Uterus (tissue), 4 donors: ENCODE results near the gene SNX9. TPM values are rescaled to one million over a fixed set of nuclear protein-coding genes. Genes with fewer than 3 reads are reported as not detected.
A peak's percentile ranks its signal among the peaks of the same experiment; 100 is the strongest.

Experiments used
- DNase-seq, 2 donors: peaks; one replicate each; pipeline ENCODE4 v3.0.0-alpha.2; 2019 to 2020
- H3K27ac ChIP-seq, 2 donors: fragments of 200-600 bp; sonication (generic); 1 replicate in 1 of 2; 2 replicates in 1 of 2; pipeline ENCODE4 v1.5.1; 2016 to 2018
- H3K27me3 ChIP-seq, 2 donors: fragments of 200-600 bp; sonication (generic); one replicate each; pipeline ENCODE4 v1.5.1; 2018 to 2019; ENCODE audit warnings: control low read depth in 1 of 2
- H3K36me3 ChIP-seq, 2 donors: fragments of 200-600 bp; sonication (generic); one replicate each; pipeline ENCODE4 v1.5.1; 2019; ENCODE audit warnings: control low read depth in 1 of 2
- H3K4me1 ChIP-seq, 2 donors: fragments of 200-600 bp; sonication (generic); one replicate each; pipeline ENCODE4 v1.5.1; 2018 to 2019; ENCODE audit warnings: control low read depth in 1 of 2
- H3K4me3 ChIP-seq, 2 donors: fragments of 200-600 bp; sonication (generic); 1 replicate in 1 of 2; 2 replicates in 1 of 2; pipeline ENCODE4 v1.5.1; 2018 to 2019; ENCODE audit warnings: mild to moderate bottlenecking in 1 of 2
- H3K9me3 ChIP-seq, 2 donors: fragments of 200-600 bp; sonication (generic); one replicate each; pipeline ENCODE4 v1.5.1; 2019; ENCODE audit warnings: control low read depth in 1 of 2
- CTCF ChIP-seq, 4 experiments: fragments of 200-600 bp in 2 of 4; fragments of 450-650 bp in 2 of 4; sonication (generic) in 2 of 4; IDR thresholded peaks; one replicate each; pipeline ENCODE4 v1.5.1; 2016 to 2019; ENCODE audit warnings: antibody characterized with exemption in 4 of 4, mild to moderate bottlenecking in 2 of 4, moderate library complexity in 1 of 4
- POLR2A ChIP-seq, 2 donors: fragments of 450-650 bp; IDR thresholded peaks; one replicate each; pipeline ENCODE4 v1.6.1; 2016; ENCODE audit warnings: antibody characterized with exemption in 2 of 2, mild to moderate bottlenecking in 1 of 2, moderate library complexity in 1 of 2
- intact Hi-C: fragments of 100-400 bp; cut with DNase I; formaldehyde crosslinking; loops from one replicate; pipeline ENCODE4 v1.15.1; 2023; ENCODE audit warnings: low total_unique reads
- total RNA-seq, 4 donors: library from RNA; depleted of rRNA in 3 of 4; stranded (reverse); fragments of >200 nt in 3 of 4; gene quantifications; one replicate each; pipeline versions ENCODE4 v1.1.0 to v1.2.4, GENCODE V29; 2014 to 2023
- donor health status: DM: yes; HTN: yes; CAD: no.

Gene SNX9
- total RNA-seq, 4 donors from 2014 or later: 31.0 to 65.9 (median 50.5) TPM

- Histone ChIP-seq H3K9me3 (no peaks in the 10 kb centered on the region), H3K4me3 (no peak overlapping the region), H3K4me1 (no peaks in the 10 kb centered on the region), H3K36me3 (no peaks in the 10 kb centered on the region), H3K27ac (no peak overlapping the region), H3K27me3 (no peaks in the 10 kb centered on the region)
- intact Hi-C loops: no loop called here
- no peak for TF ChIP-seq POLR2A (IDR thresholded peaks at IDR 0.05)
- TF ChIP-seq CTCF (IDR thresholded peaks at IDR 0.05): no peak
- DNase-seq: no peak
Observed at GRCh38 chr6:157787080-157787479, 36.0 kb upstream of the SNX9 start.

- no peak for DNase-seq
- intact Hi-C loops: no loop called here
Observed at GRCh38 chr6:157788180-157788579, 34.9 kb upstream of the SNX9 start.

GRCh38 chr6:157789297-157789696 lies 33.7 kb upstream of the SNX9 start:
- Histone ChIP-seq H3K27ac (no peak overlapping the region), H3K27me3 (no peaks in the 10 kb centered on the region), H3K36me3 (no peaks in the 10 kb centered on the region), H3K4me3 (no peak overlapping the region), H3K9me3 (no peaks in the 10 kb centered on the region), H3K4me1 (no peaks in the 10 kb centered on the region)
- no peak for DNase-seq
- no peak for TF ChIP-seq POLR2A (IDR thresholded peaks at IDR 0.05)
- TF ChIP-seq CTCF (IDR thresholded peaks at IDR 0.05): no peak
- intact Hi-C loops: no loop called here

More at GRCh38 chr6:157788180-157788579, 34.9 kb upstream of the SNX9 start:
- H3K27me3 ChIP-seq: no peaks in the 10 kb centered on the region
- no peaks in the 10 kb centered on the region for H3K9me3 ChIP-seq
- no peak overlapping the region for H3K4me3 ChIP-seq
- H3K4me1 ChIP-seq: no peaks in the 10 kb centered on the region
- TF ChIP-seq CTCF (IDR thresholded peaks at IDR 0.05) (no peak), POLR2A (IDR thresholded peaks at IDR 0.05) (no peak)
- H3K27ac ChIP-seq: no peak overlapping the region
- no peaks in the 10 kb centered on the region for H3K36me3 ChIP-seq

- Histone ChIP-seq H3K4me3 (no peak overlapping the region), H3K27ac (no peak overlapping the region), H3K27me3 (no peaks in the 10 kb centered on the region), H3K9me3 (no peaks in the 10 kb centered on the region), H3K36me3 (no peaks in the 10 kb centered on the region), H3K4me1 (no peaks in the 10 kb centered on the region)
- TF ChIP-seq CTCF (IDR thresholded peaks at IDR 0.05) (no peak), POLR2A (IDR thresholded peaks at IDR 0.05) (no peak)
- DNase-seq: no peak
- intact Hi-C loops: no loop called here
Observed at GRCh38 chr6:157789861-157790260, 33.2 kb upstream of the SNX9 start.

- intact Hi-C loops: no loop called here
Observed at GRCh38 chr6:157790548-157791160, 32.4 kb upstream of the SNX9 start.

More at GRCh38 chr6:157790548-157791160, 32.4 kb upstream of the SNX9 start:
- Histone ChIP-seq H3K4me1 (no peaks in the 10 kb centered on the region), H3K27me3 (no peaks in the 10 kb centered on the region), H3K36me3 (no peaks in the 10 kb centered on the region), H3K4me3 (no peak overlapping the region), H3K27ac (peak overlapping the region in 1 of 2 donors; percentile 16), H3K9me3 (no peaks in the 10 kb centered on the region)
- DNase-seq: no peak
- TF ChIP-seq CTCF (IDR thresholded peaks at IDR 0.05) (no peak), POLR2A (IDR thresholded peaks at IDR 0.05) (no peak)
